B cell (primary cell): Measurements from ENCODE around the gene CR2. TPM values are rescaled to one million over a fixed set of nuclear protein-coding genes. Genes with fewer than 3 reads are reported as not detected.
A peak's percentile ranks its signal among the peaks of the same experiment; 100 is the strongest.

ENCODE experiments used
- ATAC-seq: fragments of 200-7000 bp; cut with Tn5 transposase; one replicate; pipeline ENCODE4 v1.10.0; 2021; ENCODE audit warnings: low read depth, mild to moderate bottlenecking, moderate number of reproducible peaks, moderate library complexity
- CTCF ChIA-PET: fragments of 350-600 bp; sonication (Branson Sonifier 250); formaldehyde crosslinking; loops from one replicate; lab custom pipeline; 2021; ENCODE audit warnings: antibody characterized with exemption, inconsistent platforms; lab: Charles Lee
- POLR2A ChIA-PET: fragments of 350-600 bp; sonication (Branson Sonifier 250); formaldehyde crosslinking; loops from one replicate; lab custom pipeline; 2021; ENCODE audit warnings: antibody characterized with exemption; lab: Charles Lee
- DNase-seq: peaks from one replicate; pipeline ENCODE4 v3.0.0; 2013
- H2AFZ ChIP-seq: 2 replicates; pipeline ENCODE4 v1.6.1; 2012; ENCODE audit warnings: mild to moderate bottlenecking, low read depth, low read length; ENCODE audit not compliant: insufficient read depth, poor library complexity, severe bottlenecking
- H3K27ac ChIP-seq, 2 donors: 1 replicate in 1 of 2; 2 replicates in 1 of 2; pipeline ENCODE4 v1.5.1; 2012 to 2013; ENCODE audit warnings: low read length in 2 of 2, mild to moderate bottlenecking in 2 of 2, moderate library complexity in 1 of 2
- H3K27me3 ChIP-seq, 4 experiments: fragments of 200-600 bp in 1 of 4; sonication (generic) in 1 of 4; replicated peaks in 1 of 4; 1 replicate in 2 of 4; 2 replicates in 2 of 4; pipeline versions ENCODE4 v1.6.1 to v1.7.0; 2013 to 2016; ENCODE audit warnings: low read length in 3 of 4, mild to moderate bottlenecking in 2 of 4, mixed read lengths in 1 of 4, moderate library complexity in 1 of 4; ENCODE audit not compliant: insufficient read depth in 4 of 4, control insufficient read depth in 3 of 4; ENCODE audit errors: control extremely low read depth in 1 of 4
- H3K36me3 ChIP-seq, 2 experiments: replicated peaks in 1 of 2; 1 replicate in 1 of 2; 2 replicates in 1 of 2; pipeline versions ENCODE4 v1.6.1 to v1.7.1; 2013; ENCODE audit warnings: low read length in 1 of 2; ENCODE audit not compliant: insufficient read depth in 2 of 2, control insufficient read depth in 1 of 2; ENCODE audit errors: control extremely low read depth in 1 of 2, extremely low read depth in 1 of 2
- H3K4me1 ChIP-seq, 2 donors: fragments of 200-600 bp in 1 of 2; sonication (generic) in 1 of 2; 1 replicate in 1 of 2; 2 replicates in 1 of 2; pipeline versions ENCODE4 v1.5.1 to v1.6.1; 2013 to 2017; ENCODE audit warnings: low read length in 2 of 2; ENCODE audit not compliant: control insufficient read depth in 2 of 2, insufficient read depth in 2 of 2
- H3K4me2 ChIP-seq: replicated peaks from 2 replicates; pipeline ENCODE3; 2012; ENCODE audit warnings: mild to moderate bottlenecking, low read depth, low read length; ENCODE audit not compliant: poor library complexity, severe bottlenecking
- H3K4me3 ChIP-seq, 5 experiments: fragments of 200-600 bp in 1 of 5; sonication (generic) in 1 of 5; 1 replicate in 3 of 5; 2 replicates in 2 of 5; pipeline versions ENCODE4 v1.5.1 to v1.7.0; 2011 to 2016; ENCODE audit warnings: low read length in 4 of 5, mild to moderate bottlenecking in 4 of 5, low read depth in 2 of 5, control low read depth in 1 of 5, moderate library complexity in 1 of 5; ENCODE audit not compliant: insufficient read depth in 1 of 5; ENCODE audit errors: control extremely low read depth in 1 of 5, extremely low read depth in 1 of 5
- H3K79me2 ChIP-seq: fragments of 200-600 bp; sonication (generic); one replicate; pipeline ENCODE4 v1.6.0; 2016; ENCODE audit warnings: low read length; ENCODE audit not compliant: control insufficient read depth, insufficient read depth
- H3K9ac ChIP-seq: fragments of 200-600 bp; sonication (generic); 2 replicates; pipeline ENCODE4 v1.6.1; 2017; ENCODE audit warnings: mild to moderate bottlenecking, low read length, moderate library complexity
- H3K9me3 ChIP-seq, 3 donors: one replicate each; pipeline versions ENCODE4 v1.6.1 to v1.7.1; 2013; ENCODE audit warnings: low read length in 2 of 3; ENCODE audit not compliant: control insufficient read depth in 2 of 3, insufficient read depth in 1 of 3; ENCODE audit errors: control extremely low read depth in 1 of 3
- H4K20me1 ChIP-seq: 2 replicates; pipeline ENCODE4 v1.6.0; 2012; ENCODE audit warnings: mild to moderate bottlenecking, low read length; ENCODE audit not compliant: insufficient read depth, control insufficient read depth, poor library complexity, severe bottlenecking
- H3K27ac Mint-ChIP-seq: one replicate; pipeline ENCODE4 v1.8.0; 2021; ENCODE audit warnings: mixed read lengths
- H3K27me3 Mint-ChIP-seq: one replicate; pipeline ENCODE4 v1.8.0; 2021; ENCODE audit warnings: mixed read lengths
- H3K4me1 Mint-ChIP-seq: one replicate; pipeline ENCODE4 v1.8.0; 2021; ENCODE audit warnings: mixed read lengths
- H3K4me3 Mint-ChIP-seq: one replicate; pipeline ENCODE4 v1.8.0; 2021; ENCODE audit warnings: mixed read lengths
- H3K9me3 Mint-ChIP-seq: one replicate; pipeline ENCODE4 v1.8.0; 2022; ENCODE audit warnings: mixed read lengths; ENCODE audit not compliant: insufficient read depth
- CTCF ChIP-seq: fragments of 200-600 bp; IDR thresholded peaks from one replicate; pipeline ENCODE4 v1.8.0; 2022; ENCODE audit warnings: antibody characterized with exemption, mild to moderate bottlenecking
- EZH2 ChIP-seq: IDR thresholded peaks from 2 replicates; pipeline ENCODE4 v1.6.1; 2012; ENCODE audit warnings: borderline replicate concordance, low read depth, mild to moderate bottlenecking, moderate library complexity, low read length; ENCODE audit not compliant: insufficient read depth, poor library complexity, severe bottlenecking
- WGBS: methylation state at CpG from one replicate; pipeline ENCODE4 v1.1.5; 2013; ENCODE audit warnings: missing lambda C conversion rate; ENCODE audit not compliant: insufficient coverage; 5-methylcytosine and 5-hydroxymethylcytosine counted together
- intact Hi-C: fragments of 100-400 bp; cut with micrococcal nuclease; formaldehyde crosslinking; loops from one replicate; pipeline ENCODE4 v1.10.0; 2022
- polyA plus RNA-seq: library from polyadenylated mRNA; depleted of rRNA; stranded (reverse); fragments of >200 nt; gene quantifications from 2 replicates; pipeline ENCODE4 v1.2.3, GENCODE V29; 2012
- total RNA-seq, 2 donors: library from RNA; stranded (reverse); fragments of 120-200 nt in 1 of 2; gene quantifications; 1 replicate in 1 of 2; 2 replicates in 1 of 2; pipeline versions ENCODE4 v1.2.3 to v1.2.4, GENCODE V29; 2013 to 2022

The CR2 gene
- total and polyA plus RNA-seq, 2 donors (not counting 1 experiment from before 2014, with no cell fraction given) = 26.0 to 30.5 TPM

GRCh38 chr1:207424570-207425131 is 29.5 kb upstream of the CR2 start:
- H3K4me3 Mint-ChIP-seq = peak overlapping the region; percentile 89
- ATAC-seq (peak; percentile 76), DNase-seq (peak; percentile 64)
- peak overlapping the region; percentile 17 to 31 for H3K27ac ChIP-seq
- peak overlapping the region; percentile 49 for H3K9ac ChIP-seq
- H3K4me3 ChIP-seq = peak overlapping the region in 4 of 5 experiments; percentile 9 to 53 (median 28)
- peaks cover 0 to 10% (median 6%) of the 10 kb centered on the region in 3 donors for H3K9me3 ChIP-seq
- peak overlapping the region; percentile 72 for H2AFZ ChIP-seq
- no peaks in the 10 kb centered on the region for H3K27me3 ChIP-seq
- no peaks in the 10 kb centered on the region for H4K20me1 ChIP-seq
- peaks cover 68% of the 10 kb centered on the region for H3K4me1 Mint-ChIP-seq
- H3K27me3 Mint-ChIP-seq = no peaks in the 10 kb centered on the region
- ChIA-PET CTCF (interaction anchor here (1.0 to 4.4 kb wide), 6 partner anchors 9 to 74 kb away, joined by 3 to 21 read pairs (median 8); partner anchors contain the start of genes CR1 and CR2), POLR2A (interaction anchor here (1.1 to 1.4 kb wide), 2 partner anchors 9 to 30 kb away, joined by 4 to 5 read pairs; partner anchors contain the start of gene CR2)
- TF ChIP-seq EZH2 = no peak
- no peak for TF ChIP-seq CTCF
- H3K79me2 ChIP-seq = peaks cover 9% of the 10 kb centered on the region
- WGBS = 49% methylated on average over 11 of the region's 17 CpGs
- H3K36me3 ChIP-seq = no peaks in the 10 kb centered on the region
- peak overlapping the region; percentile 85 for H3K27ac Mint-ChIP-seq
- intact Hi-C loops = no loop called here
- peaks cover 63 to 74% of the 10 kb centered on the region in 2 donors for H3K4me1 ChIP-seq
- H3K4me2 ChIP-seq = peak overlapping the region; percentile 71
- peaks cover 3% of the 10 kb centered on the region for H3K9me3 Mint-ChIP-seq

- Histone ChIP-seq H3K36me3 (no peaks in the 10 kb centered on the region), H3K79me2 (peaks cover 8% of the 10 kb centered on the region), H3K9ac (no peak overlapping the region), H3K4me1 (peaks cover 90 to 92% of the 10 kb centered on the region in 2 donors), H3K4me2 (no peak overlapping the region), H3K27ac (peak overlapping the region in 1 of 2 donors; percentile 83), H4K20me1 (no peaks in the 10 kb centered on the region), H2AFZ (peak overlapping the region; percentile 21), H3K9me3 (no peaks in the 10 kb centered on the region), H3K27me3 (no peaks in the 10 kb centered on the region), H3K4me3 (no peak overlapping the region)
- no peak for DNase-seq
- no peaks in the 10 kb centered on the region for H3K27me3 Mint-ChIP-seq
- ChIA-PET POLR2A (no interaction called here), CTCF (interaction anchor here (0.8 to 2.9 kb wide), 6 partner anchors 9 to 343 kb away, joined by 3 to 14 read pairs (median 6); partner anchors contain the start of gene CR2)
- peak overlapping the region; percentile 47 for H3K4me3 Mint-ChIP-seq
- H3K4me1 Mint-ChIP-seq = peaks cover 87% of the 10 kb centered on the region
- TF ChIP-seq EZH2 (no peak), CTCF (no peak)
- 71% methylated on average over 1 of the region's 1 CpG for WGBS
- no peak for ATAC-seq
- H3K27ac Mint-ChIP-seq = peak overlapping the region; percentile 66
- intact Hi-C loops = no loop called here
- no peaks in the 10 kb centered on the region for H3K9me3 Mint-ChIP-seq
These were observed 26.1 kb upstream of the CR2 start for GRCh38 chr1:207427832-207428585.
